Osteocyte (in vitro differentiated cells): Measurements from ENCODE around the gene TMEM18. TPM values are rescaled to one million over a fixed set of nuclear protein-coding genes. Genes with fewer than 3 reads are reported as not detected.

Experiments used
- DNase-seq: peaks from one replicate; pipeline ENCODE4 v3.0.0; 2021; ENCODE audit warnings: mixed read lengths; ENCODE audit not compliant: unreplicated experiment; ENCODE audit errors: extremely low spot score
- H3K27ac Mint-ChIP-seq: one replicate; pipeline ENCODE4 v1.8.0; 2021; ENCODE audit warnings: mild to moderate bottlenecking, mixed read lengths; ENCODE audit not compliant: unreplicated experiment
- H3K27me3 Mint-ChIP-seq: one replicate; pipeline ENCODE4 v1.8.0; 2021; ENCODE audit warnings: mixed read lengths; ENCODE audit not compliant: unreplicated experiment
- H3K36me3 Mint-ChIP-seq: one replicate; pipeline ENCODE4 v1.8.0; 2021; ENCODE audit warnings: mixed read lengths; ENCODE audit not compliant: unreplicated experiment
- H3K4me1 Mint-ChIP-seq: one replicate; pipeline ENCODE4 v1.8.0; 2021; ENCODE audit warnings: mixed read lengths; ENCODE audit not compliant: unreplicated experiment
- H3K4me3 Mint-ChIP-seq: one replicate; pipeline ENCODE4 v1.8.0; 2021; ENCODE audit warnings: mild to moderate bottlenecking, moderate library complexity, mixed read lengths; ENCODE audit not compliant: unreplicated experiment
- H3K9me3 Mint-ChIP-seq: one replicate; pipeline ENCODE4 v1.8.0; 2021; ENCODE audit warnings: mixed read lengths; ENCODE audit not compliant: unreplicated experiment
- total RNA-seq: library from RNA; stranded (reverse); gene quantifications from 2 replicates; pipeline ENCODE4 v1.2.1, GENCODE V29; 2021
- TF ChIP-seq, protein P1 (sequence below): fragments of 200-600 bp; sonication (generic); IDR thresholded peaks from 2 replicates; pipeline ENCODE4 v1.5.0; 2021; ENCODE audit warnings: antibody characterized with exemption, mild to moderate bottlenecking, moderate library complexity

Gene TMEM18
- total RNA-seq, 1 donor from 2014 or later, result 32.8 TPM

DNA sequence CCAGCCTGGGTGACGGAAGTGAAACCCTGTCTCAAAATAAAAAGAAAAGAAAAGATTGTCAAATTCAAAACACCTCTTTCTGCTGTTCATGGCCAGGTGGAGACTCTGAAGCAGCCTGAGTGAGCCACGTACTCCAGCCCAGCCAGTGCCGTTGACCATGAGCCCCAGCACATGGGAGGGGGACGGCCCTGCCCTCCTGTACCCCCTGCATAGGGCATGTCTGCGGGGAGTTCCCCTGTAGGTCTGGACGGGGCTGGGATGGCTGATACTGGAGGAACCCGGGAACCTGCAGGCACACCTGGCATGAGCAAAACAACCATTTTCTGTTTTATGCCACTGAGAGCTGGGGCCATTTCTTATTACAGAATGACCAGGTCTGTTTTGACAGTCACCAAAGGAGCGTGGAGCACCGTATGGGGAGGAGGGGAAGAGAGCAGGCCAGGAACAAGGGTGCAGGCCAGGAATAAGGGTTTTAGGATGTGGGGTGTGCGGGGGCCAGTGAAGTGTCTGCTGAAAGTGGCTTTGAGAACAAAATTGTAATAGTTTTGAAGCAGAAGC lies 30.1 kb downstream of the TMEM18 start:
- peak; percentile 80 for DNase-seq
- TF ChIP-seq, protein P1, sequence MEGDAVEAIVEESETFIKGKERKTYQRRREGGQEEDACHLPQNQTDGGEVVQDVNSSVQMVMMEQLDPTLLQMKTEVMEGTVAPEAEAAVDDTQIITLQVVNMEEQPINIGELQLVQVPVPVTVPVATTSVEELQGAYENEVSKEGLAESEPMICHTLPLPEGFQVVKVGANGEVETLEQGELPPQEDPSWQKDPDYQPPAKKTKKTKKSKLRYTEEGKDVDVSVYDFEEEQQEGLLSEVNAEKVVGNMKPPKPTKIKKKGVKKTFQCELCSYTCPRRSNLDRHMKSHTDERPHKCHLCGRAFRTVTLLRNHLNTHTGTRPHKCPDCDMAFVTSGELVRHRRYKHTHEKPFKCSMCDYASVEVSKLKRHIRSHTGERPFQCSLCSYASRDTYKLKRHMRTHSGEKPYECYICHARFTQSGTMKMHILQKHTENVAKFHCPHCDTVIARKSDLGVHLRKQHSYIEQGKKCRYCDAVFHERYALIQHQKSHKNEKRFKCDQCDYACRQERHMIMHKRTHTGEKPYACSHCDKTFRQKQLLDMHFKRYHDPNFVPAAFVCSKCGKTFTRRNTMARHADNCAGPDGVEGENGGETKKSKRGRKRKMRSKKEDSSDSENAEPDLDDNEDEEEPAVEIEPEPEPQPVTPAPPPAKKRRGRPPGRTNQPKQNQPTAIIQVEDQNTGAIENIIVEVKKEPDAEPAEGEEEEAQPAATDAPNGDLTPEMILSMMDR, result no peak
- H3K36me3 Mint-ChIP-seq, result no peaks in the 10 kb centered on the region
- H3K4me3 Mint-ChIP-seq, result no peak overlapping the region
- peaks cover 4% of the 10 kb centered on the region for H3K4me1 Mint-ChIP-seq
- no peak overlapping the region for H3K27ac Mint-ChIP-seq
- H3K9me3 Mint-ChIP-seq, result no peaks in the 10 kb centered on the region
- H3K27me3 Mint-ChIP-seq, result peaks cover 31% of the 10 kb centered on the region

DNA sequence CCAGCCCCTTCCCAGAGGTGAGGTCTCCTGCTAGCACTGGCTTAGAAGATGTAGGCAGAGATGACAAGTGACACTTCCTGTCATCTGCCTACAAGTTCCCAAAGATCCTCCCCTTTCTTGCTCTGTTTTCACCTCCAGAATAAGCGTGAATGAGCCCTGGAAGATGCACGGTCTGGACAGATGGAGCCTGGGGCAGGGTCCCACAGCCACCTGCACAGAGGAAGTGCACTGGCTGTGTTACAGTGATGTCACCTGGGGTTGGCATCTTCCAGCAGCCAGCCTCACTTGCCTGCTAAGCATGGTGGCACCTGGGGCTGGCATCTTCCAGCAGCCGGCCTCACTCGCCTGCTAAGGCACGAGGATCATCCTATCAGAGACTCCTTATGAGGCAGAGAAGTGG lies 32.3 kb downstream of the TMEM18 start:
- H3K27me3 Mint-ChIP-seq, result peaks cover 31% of the 10 kb centered on the region
- H3K9me3 Mint-ChIP-seq, result no peaks in the 10 kb centered on the region
- DNase-seq, result peak; percentile 59
- TF ChIP-seq, protein P1, result no peak
- no peak overlapping the region for H3K4me3 Mint-ChIP-seq
- no peaks in the 10 kb centered on the region for H3K36me3 Mint-ChIP-seq
- no peak overlapping the region for H3K27ac Mint-ChIP-seq
- peaks cover 4% of the 10 kb centered on the region for H3K4me1 Mint-ChIP-seq

DNA sequence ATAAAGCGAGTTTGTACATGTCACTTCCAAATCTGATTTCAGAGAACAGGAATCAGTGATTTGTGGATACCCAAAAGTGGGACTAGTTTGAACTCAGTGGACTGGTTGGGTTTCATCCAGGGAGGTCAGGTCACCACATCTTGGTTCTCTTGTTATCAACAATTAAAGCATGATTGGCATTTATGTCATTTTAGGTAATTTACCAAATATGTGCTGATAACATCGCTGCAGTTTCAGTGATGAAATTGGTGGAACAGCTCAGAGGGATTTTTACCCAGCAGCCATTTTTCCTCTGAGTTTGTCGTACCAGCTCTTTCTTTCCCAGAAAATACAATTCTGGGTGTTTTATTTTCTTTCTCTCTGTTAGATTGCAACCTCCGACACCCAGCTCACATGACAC lies 33.4 kb downstream of the TMEM18 start:
- Mint-ChIP-seq H3K27me3 (peaks cover 31% of the 10 kb centered on the region), H3K27ac (no peak overlapping the region), H3K36me3 (no peaks in the 10 kb centered on the region), H3K9me3 (no peaks in the 10 kb centered on the region), H3K4me1 (no peaks in the 10 kb centered on the region), H3K4me3 (no peak overlapping the region)
- DNase-seq, result no peak
- TF ChIP-seq, protein P1, result no peak

GRCh38 chr2:643334-643733 lies 33.9 kb downstream of the TMEM18 start:
- Mint-ChIP-seq H3K4me1 (no peaks in the 10 kb centered on the region), H3K27ac (no peak overlapping the region), H3K4me3 (no peak overlapping the region), H3K27me3 (peaks cover 31% of the 10 kb centered on the region), H3K9me3 (no peaks in the 10 kb centered on the region), H3K36me3 (no peaks in the 10 kb centered on the region)
- TF ChIP-seq, protein P1, result no peak
- peak; percentile 65 for DNase-seq

- Mint-ChIP-seq H3K27me3 (peaks cover 28% of the 10 kb centered on the region), H3K4me1 (no peaks in the 10 kb centered on the region), H3K27ac (no peak overlapping the region), H3K9me3 (no peaks in the 10 kb centered on the region), H3K36me3 (no peaks in the 10 kb centered on the region), H3K4me3 (no peak overlapping the region)
- peak; percentile 70 for DNase-seq
- TF ChIP-seq, protein P1, result no peak
Observed at GRCh38 chr2:641872-642815, 35.1 kb downstream of the TMEM18 start.
